Stimulated activated CD8-positive, alpha-beta memory T cell treated with anti-CD3 and anti-CD28 coated beads, Interleukin-7, amount 100 ng/mL, for 1 hour (primary cell): ENCODE data around the gene GRIPAP1.

Experiments
- DNase-seq, 2 donors: peaks; one replicate each; pipeline ENCODE4 v3.0.0-alpha.2; 2020; ENCODE audit warnings: low read depth in 2 of 2

The GRIPAP1 gene

GRCh38 chrX:49002091-49002935 lies at the start of gene GRIPAP1:
TSS of gene GRIPAP1 (minus strand) at chrX:49002264. CDS start at chrX:49002229, 35 bp downstream.
- peak; percentile 38 to 48 for DNase-seq

- no peak for DNase-seq
These were observed 41.9 kb upstream of the GRIPAP1 start for GRCh38 chrX:49043987-49044281.

GRCh38 chrX:49043220-49043986 lies 41.3 kb upstream of the GRIPAP1 start, which contains the start of gene TFE3:
TSS of gene TFE3 (minus strand) at chrX:49043357. CDS start at chrX:49043226, 131 bp downstream.
- DNase-seq = peak; percentile 84 to 86

GRCh38 chrX:49042581-49043219 lies 40.6 kb upstream of the GRIPAP1 start:
- no peak for DNase-seq

- no peak for DNase-seq
These were observed 39.9 kb upstream of the GRIPAP1 start for GRCh38 chrX:49041744-49042580.

- no peak for DNase-seq
These were observed 38.4 kb upstream of the GRIPAP1 start for GRCh38 chrX:49040376-49040955.

- DNase-seq = no peak
These were observed 37.7 kb upstream of the GRIPAP1 start for GRCh38 chrX:49039598-49040375.

- no peak for DNase-seq
These were observed 35.9 kb upstream of the GRIPAP1 start for GRCh38 chrX:49037883-49038475.

- DNase-seq = no peak
These were observed 28.2 kb upstream of the GRIPAP1 start for GRCh38 chrX:49030283-49030682.

GRCh38 chrX:49029876-49030275 lies 27.8 kb upstream of the GRIPAP1 start:
- no peak for DNase-seq

GRCh38 chrX:49019599-49020249 lies 17.7 kb upstream of the GRIPAP1 start:
- no peak for DNase-seq

- no peak for DNase-seq
These were observed 17.0 kb upstream of the GRIPAP1 start for GRCh38 chrX:49019050-49019449.

- no peak for DNase-seq
These were observed 1.6 kb upstream of the GRIPAP1 start for GRCh38 chrX:49003696-49004095.

GRCh38 chrX:49001521-49002090 lies 458 bp downstream of the GRIPAP1 start:
- peak; percentile 12 to 16 for DNase-seq

GRCh38 chrX:49000636-49001035 lies 1.4 kb downstream of the GRIPAP1 start:
- no peak for DNase-seq

GRCh38 chrX:48999030-48999429 lies 3.0 kb downstream of the GRIPAP1 start:
- no peak for DNase-seq

- no peak for DNase-seq
These were observed 3.7 kb downstream of the GRIPAP1 start for GRCh38 chrX:48998391-48998790.

- no peak for DNase-seq
These were observed 4.2 kb downstream of the GRIPAP1 start for GRCh38 chrX:48997865-48998264.

GRCh38 chrX:48997455-48997854 lies 4.6 kb downstream of the GRIPAP1 start:
- no peak for DNase-seq
